Measurements from ENCODE around the gene KIAA0513.

KIAA0513 gene

GRCh38 chr16:85093705-85094104 is 66.1 kb downstream of the KIAA0513 start:
- peaks cover 28% of the 10 kb centered on the region for H3K4me1 Mint-ChIP-seq
- no peaks in the 10 kb centered on the region for H3K9me3 Mint-ChIP-seq
- no peak for TF ChIP-seq CTCF (IDR thresholded peaks at IDR 0.05)
- H3K36me3 Mint-ChIP-seq (ENCODE audit: low read depth), result no peaks in the 10 kb centered on the region
- H3K27ac Mint-ChIP-seq, result no peak overlapping the region
- no peak overlapping the region for H3K4me3 Mint-ChIP-seq
- H3K27me3 Mint-ChIP-seq (ENCODE audit: low read depth, poor library complexity), result peaks cover 10% of the 10 kb centered on the region
- no peak for DNase-seq

- TF ChIP-seq CTCF (IDR thresholded peaks at IDR 0.05), result no peak
- Mint-ChIP-seq H3K4me1 (peaks cover 24% of the 10 kb centered on the region), H3K27me3 (ENCODE audit: low read depth, poor library complexity) (peaks cover 12% of the 10 kb centered on the region), H3K27ac (no peak overlapping the region), H3K36me3 (ENCODE audit: low read depth) (no peaks in the 10 kb centered on the region), H3K9me3 (no peaks in the 10 kb centered on the region), H3K4me3 (no peak overlapping the region)
- DNase-seq, result no peak
These were observed 66.7 kb downstream of the KIAA0513 start for GRCh38 chr16:85094176-85094805.

- DNase-seq, result no peak
- H3K27ac Mint-ChIP-seq, result no peak overlapping the region
- peaks cover 20% of the 10 kb centered on the region for H3K4me1 Mint-ChIP-seq
- TF ChIP-seq CTCF (IDR thresholded peaks at IDR 0.05), result no peak
- H3K9me3 Mint-ChIP-seq, result no peaks in the 10 kb centered on the region
- H3K27me3 Mint-ChIP-seq (ENCODE audit: low read depth, poor library complexity), result peaks cover 12% of the 10 kb centered on the region
- H3K4me3 Mint-ChIP-seq, result no peak overlapping the region
- no peaks in the 10 kb centered on the region for H3K36me3 Mint-ChIP-seq (ENCODE audit: low read depth)
These were observed 67.2 kb downstream of the KIAA0513 start for GRCh38 chr16:85094812-85095211.

GRCh38 chr16:85096921-85097320 is 69.3 kb downstream of the KIAA0513 start:
- Mint-ChIP-seq H3K4me1 (peaks cover 11% of the 10 kb centered on the region), H3K27ac (no peak overlapping the region), H3K36me3 (ENCODE audit: low read depth) (no peaks in the 10 kb centered on the region), H3K4me3 (no peak overlapping the region), H3K27me3 (ENCODE audit: low read depth, poor library complexity) (peaks cover 12% of the 10 kb centered on the region), H3K9me3 (no peaks in the 10 kb centered on the region)
- DNase-seq, result no peak
- no peak for TF ChIP-seq CTCF (IDR thresholded peaks at IDR 0.05)

GRCh38 chr16:85098565-85098964 is 71.0 kb downstream of the KIAA0513 start:
- Mint-ChIP-seq H3K4me1 (peaks cover 13% of the 10 kb centered on the region), H3K36me3 (ENCODE audit: low read depth) (no peaks in the 10 kb centered on the region), H3K4me3 (no peak overlapping the region), H3K27ac (no peak overlapping the region), H3K9me3 (no peaks in the 10 kb centered on the region), H3K27me3 (ENCODE audit: low read depth, poor library complexity) (peaks cover 12% of the 10 kb centered on the region)
- no peak for DNase-seq
- TF ChIP-seq CTCF (IDR thresholded peaks at IDR 0.05), result no peak

GRCh38 chr16:85100265-85100664 is 72.7 kb downstream of the KIAA0513 start:
- no peak for DNase-seq
- H3K27ac Mint-ChIP-seq, result no peak overlapping the region
- H3K9me3 Mint-ChIP-seq, result no peaks in the 10 kb centered on the region
- no peaks in the 10 kb centered on the region for H3K36me3 Mint-ChIP-seq (ENCODE audit: low read depth)
- peaks cover 14% of the 10 kb centered on the region for H3K4me1 Mint-ChIP-seq
- TF ChIP-seq CTCF (IDR thresholded peaks at IDR 0.05), result no peak
- H3K27me3 Mint-ChIP-seq (ENCODE audit: low read depth, poor library complexity), result peaks cover 13% of the 10 kb centered on the region
- no peak overlapping the region for H3K4me3 Mint-ChIP-seq

Data from nephron progenitor cell (in vitro differentiated cells).